ENCODE results near the gene CLRN1. TPM values are rescaled to one million over a fixed set of nuclear protein-coding genes. Genes with fewer than 3 reads are reported as not detected.

CLRN1 gene
- total and polyA plus RNA-seq, 4 donors, result not detected

GRCh38 chr3:150901793-150902192, 70.7 kb downstream of the CLRN1 start (continued):
- TF ChIP-seq CTCF (IDR thresholded peaks at IDR 0.05; ENCODE audit: low read depth, low read length, missing input control), result no peak
- TF ChIP-seq RAD21 (IDR thresholded peaks at IDR 0.05), result no peak
- TF ChIP-seq JUND (IDR thresholded peaks at IDR 0.05), result no peak
- TF ChIP-seq ZBTB33 (IDR thresholded peaks at IDR 0.05), result no peak
- no peak for TF ChIP-seq TAF1 (conservative IDR thresholded peaks at IDR 0.05)

- Histone ChIP-seq H3K27me3 (ENCODE audit: control insufficient read depth in 4 of 4, insufficient read depth in 4 of 4, low read length in 3 of 4) (no peaks in the 10 kb centered on the region), H3K36me3 (ENCODE audit: control insufficient read depth in 4 of 4, insufficient read depth in 3 of 4, low read depth in 1 of 4, low read length in 3 of 4) (no peaks in the 10 kb centered on the region), H3K4me3 (ENCODE audit: low read depth in 1 of 3, low read length in 3 of 3) (no peak overlapping the region), H3K27ac (ENCODE audit: low read depth in 1 of 2, low read length in 2 of 2) (no peak overlapping the region), H3K9ac (ENCODE audit: low read depth in 1 of 2, low read length in 2 of 2) (no peak overlapping the region), H3K4me1 (ENCODE audit: control insufficient read depth in 4 of 4, insufficient read depth in 4 of 4, low read length in 3 of 4) (no peaks in the 10 kb centered on the region), H3K9me3 (ENCODE audit: control insufficient read depth in 4 of 4, low read length in 3 of 4) (no peaks in the 10 kb centered on the region)
- 71% methylated on average over 2 of the region's 2 CpGs for WGBS
- no peak for DNase-seq (ENCODE audit: low spot score)
- TF ChIP-seq RXRA (IDR thresholded peaks at IDR 0.05) (no peak), ATF3 (IDR thresholded peaks at IDR 0.05) (no peak), HNF4A (conservative IDR thresholded peaks at IDR 0.05) (no peak), FOXA2 (IDR thresholded peaks at IDR 0.05) (no peak), CTCF (IDR thresholded peaks at IDR 0.05; ENCODE audit: low read depth, low read length, missing input control) (no peak), RAD21 (IDR thresholded peaks at IDR 0.05) (no peak), REST (IDR thresholded peaks at IDR 0.05) (no peak), HNF4G (IDR thresholded peaks at IDR 0.05) (no peak), MAX (IDR thresholded peaks at IDR 0.05) (no peak), NR2F2 (IDR thresholded peaks at IDR 0.05) (no peak), ZBTB33 (IDR thresholded peaks at IDR 0.05) (no peak), JUND (IDR thresholded peaks at IDR 0.05) (no peak), YY1 (IDR thresholded peaks at IDR 0.05) (no peak), TAF1 (conservative IDR thresholded peaks at IDR 0.05) (no peak), FOXA1 (IDR thresholded peaks at IDR 0.05) (no peak), EGR1 (IDR thresholded peaks at IDR 0.05; ENCODE audit: low read depth in 2 of 2) (no peak), SP1 (IDR thresholded peaks at IDR 0.05) (no peak), GABPA (IDR thresholded peaks at IDR 0.05 in 1 of 2, conservative IDR thresholded peaks at IDR 0.05 in 1 of 2) (no peak)
Observed at GRCh38 chr3:150899141-150899540, 73.4 kb downstream of the CLRN1 start.
